Inferior parietal cortex (tissue), 1 donor: ENCODE data around the gene GPR55.

Experiments used
- DNase-seq: peaks from one replicate; pipeline ENCODE4 v3.0.0-alpha.2; 2016; ENCODE audit errors: extremely low spot score

Gene GPR55

DNA sequence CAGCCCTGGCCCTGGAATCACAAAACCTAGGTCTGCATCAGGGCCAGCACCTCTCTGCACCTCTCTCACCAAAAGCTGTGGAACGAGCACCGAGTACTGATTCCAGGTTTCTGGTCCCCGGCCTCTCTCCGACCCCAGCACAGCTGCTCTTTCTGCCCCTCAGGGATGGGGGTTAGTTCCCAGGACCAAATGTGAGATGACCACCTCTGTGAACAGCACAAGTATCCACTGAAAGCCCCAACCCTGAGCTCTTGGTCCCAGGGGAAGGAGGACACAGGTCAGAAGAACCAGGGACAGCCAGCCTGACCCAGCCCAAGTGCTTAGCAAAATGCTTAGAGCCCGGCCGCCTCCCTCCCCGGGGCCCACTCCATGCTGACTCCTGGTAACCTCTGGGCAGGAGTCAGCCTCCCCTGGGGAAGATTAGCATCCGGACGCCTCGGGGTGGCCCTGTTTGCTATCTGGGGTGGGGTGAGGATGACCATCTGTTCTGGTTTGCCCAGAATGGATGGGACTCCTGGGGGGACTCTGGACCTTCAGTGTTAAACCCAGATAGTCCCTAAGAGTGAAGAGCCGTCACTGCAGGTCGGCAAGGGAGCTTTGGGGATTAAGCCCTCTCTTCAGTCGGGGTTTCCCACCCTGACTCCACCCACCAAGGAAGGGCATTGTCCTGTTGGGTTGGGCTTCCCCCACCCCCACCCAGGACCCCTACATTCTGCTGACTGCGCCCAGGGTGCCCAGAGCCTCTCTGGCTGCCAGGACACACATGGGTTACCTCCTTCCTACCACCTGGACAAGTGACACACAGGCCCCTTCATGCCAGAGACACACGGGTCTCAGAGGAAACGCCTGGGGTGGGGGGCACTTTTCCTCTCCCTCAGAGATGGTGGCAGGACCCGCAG lies 9.4 kb upstream of the GPR55 start:
- DNase-seq = no peak

DNA sequence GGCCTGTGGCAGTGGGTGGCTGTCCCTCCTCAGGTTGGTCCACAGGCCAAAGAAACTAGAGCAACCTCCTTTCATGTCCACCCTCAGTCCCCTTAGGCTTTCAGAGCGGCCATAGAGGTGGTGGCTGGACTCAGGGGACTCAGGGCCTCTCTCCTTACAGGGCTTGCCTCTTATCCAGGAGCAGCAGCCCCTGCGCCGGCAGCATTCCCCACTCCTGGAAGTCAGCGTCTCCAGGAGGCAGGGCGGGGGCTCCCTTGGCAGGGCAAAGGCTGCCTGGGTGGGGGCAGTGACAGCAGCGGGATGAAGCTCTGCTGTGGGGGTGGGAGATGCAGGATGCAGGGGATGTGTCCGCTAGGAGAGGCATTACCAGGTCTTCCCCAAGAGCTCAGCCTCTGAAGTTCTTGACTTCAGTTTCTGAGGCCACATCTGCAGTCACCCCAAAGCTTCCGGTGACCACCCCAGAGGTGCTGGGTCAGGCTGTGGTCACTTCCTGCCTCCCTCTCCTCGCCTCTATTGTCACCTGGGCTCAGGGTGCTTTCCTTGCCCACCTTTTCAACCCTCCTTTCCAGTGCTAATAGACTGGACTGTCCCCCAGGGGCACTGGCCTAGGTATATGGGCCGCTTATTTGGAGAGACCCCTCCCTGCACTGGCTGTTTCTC lies 8.6 kb upstream of the GPR55 start:
- no peak for DNase-seq

DNA sequence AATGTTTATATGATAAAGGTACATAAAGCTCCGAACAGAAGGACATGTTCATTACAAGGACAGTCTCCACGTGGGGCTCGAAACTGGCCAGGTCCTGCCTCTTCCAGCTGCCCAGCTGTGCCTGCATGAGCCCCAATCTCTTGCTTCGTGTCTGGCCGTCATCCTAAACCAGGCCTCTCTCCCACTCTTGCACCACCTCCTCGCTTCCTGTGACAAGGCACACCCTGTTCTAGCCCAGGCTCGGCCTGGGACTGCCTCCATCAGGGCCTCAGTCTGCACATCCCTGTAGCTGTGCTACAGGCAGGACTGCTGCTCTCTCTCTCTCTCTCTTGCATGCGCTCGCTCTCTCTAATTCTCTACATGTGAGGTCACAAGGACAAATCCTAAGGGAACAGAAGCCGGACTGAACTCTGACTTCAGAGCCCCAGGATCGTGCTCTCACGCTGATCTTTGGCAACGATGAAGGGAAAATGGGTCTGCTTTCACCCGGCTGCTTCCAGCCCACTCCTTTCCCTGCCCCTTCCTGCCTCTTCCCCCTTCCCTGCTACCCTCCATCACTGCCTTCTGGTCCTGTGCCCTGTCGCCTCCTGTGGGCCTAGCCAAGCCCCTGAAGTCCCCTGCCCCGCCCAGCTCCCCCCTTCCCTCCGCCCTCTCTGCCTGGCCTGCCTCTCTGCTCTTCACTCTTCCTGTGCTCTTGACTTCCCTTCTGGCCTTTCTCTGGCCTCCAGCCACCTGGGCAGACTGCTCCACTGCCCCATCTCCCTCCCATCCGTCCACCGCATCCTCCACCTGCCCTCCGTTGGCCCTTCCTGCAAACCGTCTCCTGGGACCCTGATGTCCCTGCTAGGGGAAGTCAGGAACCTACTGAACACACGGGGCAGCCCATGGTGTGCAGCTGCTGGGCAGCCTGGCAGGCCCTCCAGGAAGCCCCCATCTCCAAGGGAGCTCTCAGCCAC lies 7.8 kb upstream of the GPR55 start:
- no peak for DNase-seq

DNA sequence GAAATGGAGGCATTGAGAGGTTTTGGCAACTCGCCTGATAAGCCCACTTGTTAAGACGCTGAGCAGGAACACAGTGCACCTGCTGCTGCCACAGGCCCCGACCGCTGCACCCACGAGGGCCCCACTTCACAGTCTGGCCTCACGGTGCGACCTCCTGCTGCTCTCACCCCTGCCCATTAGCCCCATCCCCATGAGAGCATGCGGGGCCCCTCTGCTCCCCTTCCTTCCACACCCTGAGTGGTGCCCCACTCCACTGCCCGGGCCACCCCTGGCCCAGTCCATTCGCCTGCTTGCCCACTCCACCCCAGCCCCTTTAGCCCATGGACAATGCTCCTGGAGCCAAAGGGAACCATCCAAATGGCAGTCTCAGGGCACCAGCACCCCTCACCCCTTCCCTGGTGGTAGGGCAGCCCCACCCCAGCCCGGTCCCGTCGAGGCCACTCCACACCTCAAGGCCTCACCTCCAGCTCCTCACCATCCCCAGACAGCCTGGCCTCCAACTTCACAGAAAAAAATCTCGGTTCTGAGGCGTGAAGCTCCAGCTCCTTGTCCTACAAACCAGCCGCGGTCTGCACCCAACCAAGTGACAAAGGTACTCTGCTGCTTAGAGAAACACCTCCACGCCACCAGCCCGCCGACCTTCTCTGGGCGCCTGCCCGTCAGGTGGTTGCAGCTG lies 6.7 kb upstream of the GPR55 start:
- no peak for DNase-seq

DNA sequence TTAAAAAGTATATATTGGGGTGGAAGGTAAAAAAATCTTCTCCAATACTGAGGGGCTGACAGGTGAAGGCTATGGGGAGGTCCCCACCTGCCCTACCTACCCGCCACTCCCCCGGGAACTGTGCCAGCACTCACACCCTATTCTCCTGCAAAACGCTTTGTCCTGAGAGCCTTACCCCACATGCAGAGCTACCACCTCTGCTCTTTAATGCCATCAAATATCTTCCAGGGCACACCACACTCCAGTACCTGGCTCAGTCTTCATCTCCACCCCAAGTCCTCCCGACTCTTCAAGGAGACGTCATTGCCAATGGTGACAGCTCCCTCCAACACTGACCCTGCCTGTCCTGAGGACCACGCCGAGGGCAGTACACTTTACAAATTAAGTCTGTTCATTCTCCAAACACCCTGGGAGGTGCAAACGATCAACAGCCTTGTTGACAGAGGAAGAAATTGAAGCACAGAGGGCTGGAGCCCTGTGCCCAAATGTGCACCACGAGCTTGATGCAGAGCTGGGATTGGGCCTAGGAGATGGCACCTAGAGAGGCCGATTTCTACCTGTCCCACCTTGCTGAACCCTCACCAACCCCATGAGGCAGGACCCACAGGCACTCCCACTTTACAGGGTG lies 6.0 kb upstream of the GPR55 start:
- DNase-seq = no peak

DNA sequence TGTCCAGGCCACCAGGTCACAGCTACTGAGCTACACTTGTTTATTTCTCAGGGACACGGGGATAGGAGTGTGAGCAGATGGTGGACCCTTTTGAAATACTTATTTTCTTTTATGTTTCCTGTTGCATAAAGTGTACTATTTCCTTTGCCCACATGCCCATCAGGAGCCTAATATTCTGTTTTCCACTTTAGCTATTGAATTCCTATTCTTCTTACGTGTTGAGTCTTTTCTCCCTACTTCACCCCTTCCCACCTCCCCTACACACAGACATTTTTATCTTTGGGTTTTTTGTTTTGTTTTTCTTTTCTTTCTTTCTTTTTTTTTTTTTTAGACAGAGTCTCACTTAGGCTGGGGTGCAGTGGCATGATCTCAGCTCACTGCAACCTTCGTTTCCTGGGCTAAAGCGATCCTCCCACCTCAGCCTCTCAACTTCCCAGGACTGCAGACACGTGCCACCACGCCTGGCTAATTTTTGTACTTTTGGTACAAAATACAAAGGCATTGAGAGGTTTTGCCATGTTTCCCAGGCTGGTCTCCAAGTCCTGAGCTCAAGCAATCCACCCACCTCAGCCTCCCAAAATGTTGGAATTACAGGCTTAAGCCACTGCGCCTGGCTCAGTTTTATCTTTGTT lies 5.2 kb upstream of the GPR55 start:
- DNase-seq = no peak

DNA sequence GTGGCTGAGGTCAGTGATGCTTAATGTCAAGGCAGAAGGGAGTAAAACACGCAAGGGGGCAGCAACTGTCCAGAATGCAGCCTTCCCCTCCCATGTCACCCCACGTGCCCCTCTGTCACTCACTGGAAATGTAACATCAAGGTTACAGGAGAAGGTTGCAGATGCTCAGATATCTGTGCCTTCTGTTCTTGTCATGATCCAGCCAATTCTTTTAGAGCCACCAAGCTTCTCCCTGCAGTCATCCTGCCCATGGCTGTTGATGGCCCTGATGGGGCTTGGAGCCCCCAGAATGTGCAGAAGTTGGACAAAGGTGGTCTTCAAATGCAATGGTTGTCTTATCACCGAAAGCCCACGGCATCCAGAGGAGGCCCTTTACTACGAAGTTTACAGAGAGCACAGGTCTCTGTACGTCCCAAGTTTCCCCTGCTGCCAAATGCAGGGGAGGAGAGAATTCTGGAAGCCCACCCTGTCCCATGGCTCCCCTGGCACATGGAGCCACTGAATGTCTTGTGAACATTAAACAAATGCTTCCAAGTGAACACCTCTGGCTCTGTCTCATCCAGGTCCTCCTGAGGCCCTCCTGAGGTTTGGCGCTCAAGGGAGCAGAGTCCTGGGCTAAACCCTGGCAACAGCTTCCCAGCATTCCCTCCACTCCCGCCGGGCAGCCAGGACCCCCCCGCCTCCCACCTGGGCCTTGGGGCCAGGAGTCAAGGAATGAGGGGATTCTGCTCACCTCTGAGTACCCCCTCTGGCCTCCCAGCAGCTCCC lies 4.5 kb upstream of the GPR55 start:
- no peak for DNase-seq

DNA sequence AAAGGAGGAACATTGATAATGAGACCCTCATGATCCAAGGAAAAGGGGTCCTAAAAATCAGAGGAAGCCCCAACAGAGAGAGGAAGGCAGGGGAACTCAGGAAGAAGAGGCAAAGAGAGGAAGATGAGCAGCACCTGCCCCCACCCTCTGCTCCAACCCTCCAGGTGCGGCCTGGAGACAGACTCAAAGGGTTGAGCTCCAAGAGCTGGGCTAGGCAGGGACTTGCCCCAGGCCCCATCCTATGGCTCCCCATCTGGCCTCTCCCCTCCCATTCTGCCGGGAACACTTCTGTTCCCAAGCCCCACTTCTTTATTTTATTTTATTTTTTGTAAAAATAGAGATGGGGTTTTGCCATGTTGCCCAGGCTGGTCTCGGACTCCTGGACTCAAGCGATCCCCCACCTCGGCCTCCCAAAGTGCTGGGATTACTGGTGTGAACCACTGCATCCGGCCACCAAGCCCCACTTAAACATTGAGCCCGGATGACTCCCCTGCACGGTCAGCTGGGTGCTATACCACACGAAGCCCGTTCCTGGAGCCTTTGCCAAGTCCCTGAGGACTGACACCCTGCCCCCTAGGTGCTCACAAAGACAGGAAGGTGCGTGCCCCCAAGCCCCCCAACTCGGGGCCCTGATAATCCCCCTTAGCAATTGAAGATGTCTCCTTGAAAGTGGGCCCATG lies 3.8 kb upstream of the GPR55 start:
- DNase-seq = no peak

DNA sequence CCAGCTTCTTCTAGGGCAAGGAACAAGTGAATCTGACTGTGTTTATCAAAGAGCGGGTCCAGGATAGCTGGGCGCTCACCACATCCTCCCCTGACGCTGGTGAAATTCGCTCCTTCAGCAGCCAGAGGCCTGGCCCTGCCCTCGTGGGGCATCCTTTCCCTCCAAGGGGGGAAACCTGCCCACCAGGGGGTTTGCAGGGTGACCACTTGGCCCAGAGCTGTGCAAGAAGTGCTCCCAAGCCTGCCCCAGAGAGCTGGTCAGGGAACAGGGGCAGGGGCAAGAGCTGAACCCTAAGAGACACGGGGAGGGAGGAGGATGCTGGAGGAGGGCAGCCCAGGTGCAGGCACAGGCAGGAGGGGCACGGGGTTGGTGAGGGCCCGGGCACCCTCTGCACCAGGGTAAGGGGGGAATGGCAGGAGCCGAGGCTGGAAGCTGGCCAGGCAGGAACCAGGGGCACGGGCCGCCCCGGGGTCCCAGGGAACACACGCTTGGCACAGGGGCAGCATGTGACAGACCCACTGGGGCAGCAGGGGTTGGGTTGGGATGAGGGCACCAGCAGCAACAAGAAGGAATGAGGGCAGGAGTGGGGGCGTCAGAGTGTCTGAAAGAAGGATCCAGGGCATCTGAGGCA lies 2.8 kb upstream of the GPR55 start:
- DNase-seq = no peak

DNA sequence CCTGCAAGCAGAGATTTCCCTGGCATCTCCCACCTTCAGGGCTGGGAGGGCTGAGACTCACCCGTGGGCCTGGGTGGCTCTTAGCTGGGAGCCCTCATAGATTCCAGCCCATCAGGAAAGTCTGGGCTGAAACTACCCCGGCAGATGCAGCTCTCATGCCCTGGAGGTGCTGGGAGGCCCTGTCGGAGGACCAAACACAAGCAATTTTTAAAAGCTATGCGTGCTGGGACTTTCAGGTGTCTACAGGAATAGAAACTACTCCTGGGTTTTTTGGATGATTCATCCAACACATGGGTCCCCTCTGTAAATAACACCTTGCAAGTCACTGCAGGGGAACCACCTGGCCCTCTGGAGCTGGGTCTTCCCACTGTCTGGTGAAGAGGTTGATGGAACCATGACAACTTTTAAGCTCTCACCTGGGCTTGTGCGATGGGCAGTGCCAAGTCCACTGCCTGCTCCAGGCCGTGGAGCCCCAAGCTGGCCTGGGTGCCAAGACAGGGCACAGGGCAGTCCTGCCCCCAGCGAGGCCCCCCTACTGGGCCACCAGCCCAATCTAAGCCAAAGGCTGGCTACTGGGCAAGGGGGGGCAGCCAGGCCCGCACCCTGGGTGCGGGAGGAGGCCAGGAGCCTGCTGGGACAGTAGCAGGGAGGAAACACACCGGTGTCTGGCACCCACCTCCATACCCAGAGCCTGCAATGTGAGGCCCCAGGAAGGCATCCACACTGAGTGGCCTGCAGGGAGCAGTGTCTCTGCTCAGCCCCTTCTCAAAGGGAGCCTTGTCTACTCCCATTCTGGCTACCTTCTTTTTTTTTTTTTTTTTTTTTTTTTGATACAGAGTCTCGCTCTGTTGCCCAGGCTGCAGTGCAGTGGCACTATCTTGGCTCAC lies 1.1 kb upstream of the GPR55 start:
- no peak for DNase-seq

DNA sequence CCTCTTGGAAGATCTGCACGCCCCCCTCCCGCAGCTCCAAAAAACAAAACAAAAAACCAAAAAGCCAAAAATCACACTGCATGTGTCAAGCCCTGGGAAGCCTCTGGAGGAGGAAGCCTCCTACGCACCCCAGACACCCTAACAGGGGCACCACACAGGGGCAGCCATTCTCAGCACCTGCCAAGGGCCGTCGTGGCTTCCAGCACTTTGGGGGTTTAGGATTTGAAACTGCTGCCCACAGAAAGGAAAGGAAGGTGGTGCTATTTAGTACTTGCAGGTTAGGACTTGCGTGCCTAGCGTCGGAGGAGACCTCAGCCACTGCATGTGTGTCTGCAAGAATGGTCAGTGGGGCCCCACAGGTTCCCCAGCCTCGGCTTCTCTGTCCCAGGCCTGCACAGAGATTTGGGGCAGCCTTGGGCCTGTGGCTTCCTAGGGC lies 419 bp upstream of the GPR55 start:
- DNase-seq = no peak

DNA sequence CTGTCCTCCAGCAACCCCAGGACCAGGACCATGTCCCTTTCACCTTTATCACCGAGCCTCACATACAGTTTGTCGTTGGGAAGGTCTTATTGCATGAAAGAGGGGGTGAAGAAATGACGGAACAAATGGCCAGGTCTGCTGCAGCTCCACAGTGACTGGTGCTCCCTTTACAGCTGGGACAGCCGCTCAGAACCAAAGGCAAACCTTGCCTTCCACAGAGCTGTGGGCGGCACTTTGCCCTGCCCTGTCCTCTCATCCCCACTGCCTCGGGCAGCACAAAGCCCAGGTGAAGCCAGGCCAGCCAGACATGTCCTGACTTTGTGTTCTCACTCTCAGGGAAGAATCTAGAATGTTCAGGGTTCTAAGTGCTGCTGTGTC lies 961 bp downstream of the GPR55 start:
- DNase-seq = no peak

DNA sequence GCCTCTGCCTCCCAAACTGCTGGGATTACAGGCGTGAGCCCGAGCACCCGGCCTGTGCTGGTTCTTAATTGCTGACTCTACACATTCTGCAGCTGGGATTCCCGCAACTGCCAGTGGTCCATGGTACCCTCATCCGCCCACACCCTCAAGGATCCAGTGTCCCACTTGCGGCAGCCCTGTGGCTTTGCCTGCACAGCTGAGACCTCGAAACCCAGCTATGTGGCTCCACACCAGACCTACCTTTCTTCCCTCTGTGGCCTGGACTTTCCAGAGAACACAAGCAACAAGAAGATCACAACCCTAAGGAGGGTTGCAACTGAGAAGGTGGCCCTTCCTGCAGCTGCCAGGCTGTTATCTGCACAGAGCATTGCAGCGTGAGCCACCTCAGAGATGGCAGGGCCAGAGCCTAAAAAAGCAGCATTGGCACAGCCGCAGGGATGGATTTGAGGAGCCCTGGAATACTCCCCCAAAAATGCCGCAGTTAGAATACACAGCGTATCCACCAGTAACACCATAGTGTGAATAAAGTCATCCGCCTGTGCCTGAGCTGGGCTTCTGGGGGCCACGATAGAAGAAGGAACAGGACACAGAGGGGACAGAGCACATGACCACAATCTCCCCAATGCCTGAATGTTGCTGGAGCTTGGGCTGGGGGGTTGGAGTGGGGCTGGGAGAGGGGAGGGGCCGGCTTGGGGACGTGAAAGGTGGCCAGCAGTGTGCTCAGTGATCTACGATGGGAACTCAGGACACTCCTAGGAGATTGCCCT lies 1.9 kb downstream of the GPR55 start:
- no peak for DNase-seq

DNA sequence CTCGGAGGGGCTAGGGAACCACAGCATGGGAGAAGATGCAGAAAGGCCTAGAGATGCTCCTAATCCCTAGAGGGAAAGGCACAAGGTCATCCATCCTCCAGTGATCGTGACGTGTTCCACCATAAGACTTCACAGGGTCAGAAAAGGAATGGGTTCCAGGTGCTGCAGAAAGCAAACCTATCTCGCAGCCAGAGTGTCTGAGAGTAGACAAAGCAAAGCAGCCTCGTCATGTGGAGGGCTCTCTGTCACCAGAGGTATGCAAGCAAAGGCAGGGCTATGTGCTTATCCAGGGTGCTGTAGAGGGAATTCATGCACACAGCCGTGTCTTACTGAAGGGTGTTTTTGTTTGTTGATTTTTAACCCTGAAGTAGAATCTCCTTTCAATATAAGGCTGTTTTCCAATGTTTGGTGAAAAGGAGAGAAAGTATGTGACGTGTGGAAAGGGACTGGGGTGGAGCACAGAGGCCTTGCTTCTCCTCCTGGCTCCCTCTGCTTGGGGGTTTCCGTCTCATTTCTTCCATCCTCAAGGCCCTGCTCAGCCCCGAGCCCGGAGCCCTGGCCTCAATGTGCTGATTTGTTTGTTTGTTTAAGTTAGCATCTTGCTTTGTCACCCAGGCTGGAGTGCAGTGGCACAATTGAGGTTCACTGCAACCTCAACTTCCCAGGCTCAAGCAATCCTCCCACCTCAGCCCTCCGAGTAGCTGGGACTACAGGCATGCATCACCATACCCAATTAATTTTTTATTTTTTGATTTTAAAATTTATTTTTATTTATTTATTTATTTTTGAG lies 3.0 kb downstream of the GPR55 start:
- DNase-seq = no peak

DNA sequence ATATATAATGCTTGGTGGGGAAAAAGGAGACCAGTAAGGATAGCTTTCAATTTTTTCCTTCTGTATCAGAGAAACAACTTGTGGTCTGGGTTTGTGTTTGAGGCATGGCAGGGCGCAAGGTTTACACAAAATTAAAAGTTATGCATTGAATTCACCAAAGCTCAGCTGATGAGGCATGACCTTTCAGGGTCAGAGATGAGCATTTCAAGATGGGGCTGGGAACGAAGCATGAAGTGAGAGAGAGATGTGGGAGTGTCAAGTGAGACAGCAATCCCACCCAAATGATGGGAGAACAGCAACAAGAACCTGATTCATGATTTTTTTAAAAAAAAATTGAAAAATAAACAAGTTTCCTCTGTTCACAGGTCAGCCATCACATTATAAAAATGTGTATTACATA lies 4.9 kb downstream of the GPR55 start:
- no peak for DNase-seq

DNA sequence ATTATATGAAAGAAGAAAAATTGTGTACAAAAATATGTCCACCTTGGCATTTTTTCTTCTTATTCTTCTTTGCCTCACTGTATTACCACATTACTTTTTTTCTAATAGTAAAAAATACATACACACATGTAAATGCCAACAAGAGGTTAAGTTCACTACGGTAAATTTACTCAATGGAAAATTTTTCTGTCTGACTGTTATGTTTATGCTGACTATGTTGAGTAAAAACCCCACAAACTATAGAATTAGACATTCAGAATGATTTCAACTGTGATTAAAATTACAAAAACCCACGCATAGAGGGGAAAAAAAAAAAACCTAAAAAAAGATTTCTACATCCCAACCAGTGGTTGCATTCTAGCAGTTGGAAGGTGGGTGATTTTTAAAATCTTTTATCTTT lies 5.4 kb downstream of the GPR55 start:
- no peak for DNase-seq
